GM18909 (cell line): ENCODE data around the gene MYF6.
"Not testable (repeated sequence)": the region's sequence is repeated elsewhere in the genome, so short reads cannot be mapped to it uniquely, and the experiment has no call there.

Source experiments
- ATAC-seq: cut with Tn5 transposase; IDR thresholded peaks from one replicate; pipeline ENCODE4 v1.9.1; 2021; ENCODE audit warnings: mild to moderate bottlenecking; ENCODE audit not compliant: unreplicated experiment, poor library complexity

Gene MYF6

DNA sequence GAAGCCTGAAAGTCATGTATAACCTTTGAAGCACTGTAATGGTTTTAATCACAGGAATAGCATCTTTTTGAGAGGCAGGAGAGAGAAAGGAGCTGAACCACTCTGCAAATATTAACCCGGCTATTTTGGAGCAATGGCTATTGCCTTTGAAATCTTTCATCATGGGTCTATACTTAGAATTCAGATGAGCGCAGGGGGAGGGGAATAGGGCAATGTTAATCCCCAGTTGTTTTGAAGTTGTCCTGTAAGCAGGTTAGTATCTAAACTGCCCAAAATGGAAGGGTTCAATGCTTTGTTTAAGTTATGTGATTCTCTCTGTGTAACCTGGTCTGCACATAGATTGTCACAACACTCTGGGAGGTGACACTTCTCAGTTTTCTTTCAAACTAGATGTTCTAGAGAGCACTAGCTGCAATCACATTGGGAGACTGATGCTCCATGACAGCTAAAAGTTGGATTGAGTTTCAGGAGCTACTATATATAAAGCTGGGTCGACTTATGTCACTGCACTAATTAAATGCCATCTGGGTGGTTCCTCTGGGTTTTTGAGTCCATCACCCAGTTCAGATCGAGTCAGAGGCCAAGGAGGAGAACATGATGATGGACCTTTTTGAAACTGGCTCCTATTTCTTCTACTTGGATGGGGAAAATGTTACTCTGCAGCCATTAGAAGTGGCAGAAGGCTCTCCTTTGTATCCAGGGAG is at the start of gene MYF6:
Gene MYF6 (plus strand): TSS at position 509 of the 704 bp plus-strand sequence. CDS start 86 bp downstream, at position 595.
- no peak for ATAC-seq

GRCh38 chr12:80659512-80660063 is 47.8 kb upstream of the MYF6 start:
- no peak for ATAC-seq

DNA sequence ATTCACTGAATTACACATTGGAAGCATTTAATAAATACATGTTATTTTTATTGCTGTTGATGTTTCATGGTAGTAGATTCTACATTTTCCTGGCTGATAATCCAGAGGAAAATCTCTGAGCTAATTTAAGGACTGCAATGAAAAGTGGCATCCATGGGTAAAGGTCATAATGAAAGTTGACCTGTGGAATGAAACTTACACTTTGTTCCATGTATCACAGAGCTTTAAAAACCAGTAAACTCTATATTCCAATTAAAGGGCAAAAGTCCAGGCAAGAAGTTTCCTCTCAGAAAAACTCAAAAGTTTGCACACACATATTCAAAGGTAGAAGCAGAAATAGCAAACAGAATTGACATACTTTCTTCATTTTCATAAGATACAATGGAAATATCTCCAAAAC is 44.8 kb upstream of the MYF6 start:
- ATAC-seq = no peak

DNA sequence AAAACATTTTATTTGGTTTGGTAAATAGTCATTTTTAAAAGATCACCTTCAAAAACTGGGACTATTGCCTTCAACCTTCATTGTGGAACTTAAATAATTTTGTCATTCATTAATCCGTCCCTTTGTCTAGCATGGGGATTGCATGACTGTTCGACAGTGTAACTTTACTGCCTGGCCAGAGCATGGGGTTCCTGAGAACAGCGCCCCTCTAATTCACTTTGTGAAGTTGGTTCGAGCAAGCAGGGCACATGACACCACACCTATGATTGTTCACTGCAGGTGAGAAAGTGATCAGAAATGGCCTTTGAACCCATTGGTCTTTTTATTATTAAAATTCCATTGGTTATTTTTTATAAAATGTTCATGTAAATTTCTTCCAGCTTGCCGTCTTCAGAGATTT is 37.2 kb upstream of the MYF6 start:
- no peak for ATAC-seq

DNA sequence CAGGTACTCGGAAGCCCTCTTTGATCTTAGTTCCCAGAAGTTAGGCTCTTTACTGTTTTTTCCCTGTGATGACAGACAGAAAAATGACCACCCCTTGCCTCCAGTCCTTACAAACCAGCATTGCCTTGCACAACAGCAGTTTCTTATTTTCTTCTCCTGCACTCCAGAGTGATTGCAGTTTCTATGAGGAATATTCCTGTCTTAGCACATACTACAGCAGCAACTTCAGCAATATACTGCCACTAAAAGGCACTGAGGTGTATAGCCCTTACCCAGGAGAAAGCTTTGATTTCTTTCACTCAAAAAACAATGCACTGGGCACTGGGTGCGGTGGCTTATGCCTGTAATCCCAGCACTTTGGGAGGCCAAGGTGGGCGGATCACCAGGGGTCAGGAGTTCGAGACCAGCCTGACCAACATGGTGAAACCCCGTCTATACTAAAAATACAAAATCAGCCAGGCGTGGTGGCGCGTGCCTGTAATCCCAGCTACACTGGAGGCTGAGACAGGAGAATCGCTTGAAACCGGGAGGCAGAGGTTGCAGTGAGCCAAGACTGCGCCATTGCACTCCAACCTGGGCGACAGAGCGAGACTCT is 31.3 kb upstream of the MYF6 start:
- not testable (repeated sequence) for ATAC-seq

DNA sequence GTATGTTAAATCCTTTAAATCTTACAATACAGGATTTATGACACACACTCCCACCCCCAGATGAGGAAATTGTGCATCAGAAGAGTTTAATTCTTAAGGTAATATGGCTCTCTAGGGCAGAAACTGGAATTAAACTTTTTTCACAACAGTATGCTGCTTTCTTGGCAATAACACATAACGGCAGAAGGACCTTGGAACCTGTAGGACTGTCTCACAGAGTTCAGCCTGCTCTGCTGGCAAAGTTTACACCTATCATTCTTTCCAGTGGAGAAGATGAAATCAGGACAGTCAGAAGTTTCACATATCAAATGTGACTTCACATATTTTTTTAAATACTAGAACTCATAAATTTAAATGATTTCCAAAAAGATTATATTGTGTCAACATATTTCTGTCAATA is 30.6 kb upstream of the MYF6 start:
- ATAC-seq = no peak

DNA sequence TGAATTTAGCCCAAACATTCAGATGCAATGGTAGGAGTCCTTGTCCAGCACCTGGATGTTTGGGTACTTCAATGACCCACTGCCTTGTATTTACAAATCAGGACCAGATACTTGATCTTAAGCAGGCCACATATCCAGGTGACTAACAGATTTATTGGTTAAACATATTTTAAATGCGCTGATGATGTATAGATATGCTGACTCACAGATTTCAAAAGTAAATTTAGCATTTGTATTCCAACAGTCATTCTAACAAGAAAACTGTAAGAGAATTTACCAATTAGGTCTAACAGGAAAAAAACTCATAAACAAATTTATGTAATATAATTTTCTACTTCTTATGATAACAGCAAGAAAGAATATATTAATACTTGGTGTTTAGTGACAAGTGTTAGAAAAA is 29.4 kb upstream of the MYF6 start:
- ATAC-seq = no peak

GRCh38 chr12:80679346-80680131 is 27.9 kb upstream of the MYF6 start:
- no peak for ATAC-seq

DNA sequence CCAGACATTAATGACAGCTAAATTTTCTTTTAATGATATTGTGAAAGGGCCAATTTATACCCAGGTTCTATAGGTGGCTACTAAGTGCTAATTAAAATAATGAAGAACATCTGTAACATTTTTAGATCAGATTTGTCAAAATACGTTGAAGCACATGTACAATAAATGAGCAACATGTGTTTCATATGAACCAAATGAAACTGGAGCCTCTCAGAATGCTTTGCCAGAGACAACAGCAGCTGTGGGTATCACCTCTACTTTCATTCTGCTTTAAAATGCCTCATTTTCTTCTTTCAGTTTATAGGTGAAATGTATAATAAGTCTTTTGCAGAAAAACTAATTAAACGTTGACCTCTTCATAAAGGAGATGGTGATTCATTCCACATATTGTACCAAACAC is 26.1 kb upstream of the MYF6 start:
- peak; percentile 83 for ATAC-seq

DNA sequence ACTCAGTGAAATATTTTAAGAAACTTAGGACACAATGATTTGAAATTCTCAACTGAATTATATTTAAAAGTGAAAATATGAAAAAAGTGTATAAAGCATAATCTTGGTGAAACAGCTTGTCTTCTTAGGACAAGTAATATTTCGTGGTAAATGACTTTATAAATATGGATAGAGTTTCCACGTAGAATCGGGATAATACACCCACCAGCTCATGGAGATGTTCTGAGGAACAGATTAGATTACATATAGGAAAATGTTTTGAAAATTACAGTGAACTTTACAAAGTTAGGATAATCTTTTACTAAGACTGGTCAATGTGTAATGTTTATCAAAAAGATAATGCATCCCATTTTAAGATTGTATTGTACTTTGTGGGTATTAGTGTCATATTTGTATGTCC is 25.6 kb upstream of the MYF6 start:
- no peak for ATAC-seq

DNA sequence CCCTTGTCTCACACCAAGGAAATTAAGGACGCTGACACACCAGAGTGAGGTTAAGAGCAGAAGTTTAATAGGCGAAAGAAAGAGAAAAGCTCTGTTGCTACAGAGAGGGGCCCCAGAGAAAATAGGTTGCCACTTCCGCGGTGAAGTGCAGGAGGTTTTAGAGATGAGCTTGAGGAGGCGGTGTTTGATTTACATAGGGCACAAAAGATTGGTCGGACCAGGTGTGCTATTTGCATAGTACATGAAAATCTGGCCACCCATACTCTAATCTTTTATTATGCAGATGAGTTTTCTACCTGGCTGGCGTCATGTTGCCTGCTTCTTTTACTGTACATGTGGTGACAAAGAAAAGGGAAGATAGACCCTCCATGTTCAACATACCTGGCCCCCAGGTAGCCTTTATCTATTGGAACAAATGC is 23.3 kb upstream of the MYF6 start:
- ATAC-seq = no peak

DNA sequence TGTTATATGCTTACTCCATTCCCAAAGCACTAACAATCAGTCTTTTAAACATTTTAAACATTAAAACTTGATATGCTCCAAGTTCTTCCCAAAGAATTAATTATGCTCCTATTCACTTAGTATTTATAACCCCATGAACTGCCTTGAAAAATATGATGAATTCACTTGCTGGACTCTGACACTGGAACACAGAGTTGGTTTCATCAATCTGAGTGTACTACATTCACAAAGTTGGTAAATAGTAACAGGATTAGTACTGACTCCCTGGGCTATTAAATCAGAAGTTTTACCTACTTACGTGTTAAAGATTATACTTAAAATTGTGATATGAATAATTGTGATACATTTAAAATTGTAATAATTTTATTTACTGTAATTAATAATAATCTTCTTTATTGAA is 17.3 kb upstream of the MYF6 start:
- no peak for ATAC-seq

GRCh38 chr12:80690513-80690912 is 16.9 kb upstream of the MYF6 start:
- no peak for ATAC-seq

DNA sequence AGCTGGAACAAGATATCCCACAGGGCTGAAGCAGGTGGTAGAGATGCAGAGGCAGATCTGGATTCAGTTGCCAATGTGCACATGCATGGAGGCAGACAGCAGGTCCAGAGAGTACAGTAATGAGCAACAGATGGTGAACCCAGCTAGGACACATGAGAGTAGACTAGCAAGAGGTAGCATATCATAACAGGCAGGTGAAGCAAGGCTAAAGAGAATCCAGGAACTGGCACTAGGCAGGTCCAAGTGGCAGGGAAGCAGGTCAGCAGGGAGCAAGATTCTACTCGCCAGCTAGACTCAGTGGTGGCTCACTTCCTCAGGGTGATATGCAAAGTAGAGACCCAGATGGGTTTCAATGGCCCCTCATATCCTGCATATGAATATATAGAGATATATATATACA is 15.3 kb upstream of the MYF6 start:
- peak; percentile 76 for ATAC-seq

GRCh38 chr12:80697270-80697887 is 10.1 kb upstream of the MYF6 start:
- ATAC-seq = no peak

GRCh38 chr12:80698256-80698655 is 9.2 kb upstream of the MYF6 start:
- ATAC-seq = no peak

DNA sequence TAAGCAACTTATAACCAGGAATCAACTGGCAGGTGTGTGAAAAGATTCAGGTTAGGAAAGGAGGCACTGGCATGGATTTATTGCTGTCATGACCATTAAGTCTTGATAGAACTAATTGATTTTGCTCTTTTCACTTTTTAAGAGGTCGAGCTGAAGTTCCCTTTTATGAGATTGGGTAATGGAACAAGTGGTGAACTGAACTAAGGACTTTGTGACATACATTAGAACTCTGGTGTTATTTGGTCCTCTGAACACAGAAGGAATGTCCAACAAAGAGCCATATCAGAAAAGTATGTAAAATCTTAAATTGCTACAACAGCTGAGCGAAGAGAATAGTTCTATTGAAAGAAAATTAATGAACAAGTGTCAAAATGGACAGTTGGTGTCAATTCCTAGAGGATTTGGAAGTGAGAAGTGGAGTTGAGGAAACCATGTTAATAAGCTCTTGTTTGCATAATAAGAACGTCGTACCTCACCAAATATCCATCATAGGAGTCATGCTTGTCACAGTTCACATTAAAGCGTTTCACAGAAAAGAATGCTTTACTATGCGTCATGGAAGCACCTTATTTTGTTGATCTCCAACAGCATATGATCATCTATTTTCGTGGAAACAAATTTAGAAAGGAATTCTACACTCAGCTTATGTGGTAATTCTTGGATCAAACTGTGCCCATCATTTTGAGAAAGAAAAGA is 8.4 kb upstream of the MYF6 start:
- ATAC-seq = no peak

DNA sequence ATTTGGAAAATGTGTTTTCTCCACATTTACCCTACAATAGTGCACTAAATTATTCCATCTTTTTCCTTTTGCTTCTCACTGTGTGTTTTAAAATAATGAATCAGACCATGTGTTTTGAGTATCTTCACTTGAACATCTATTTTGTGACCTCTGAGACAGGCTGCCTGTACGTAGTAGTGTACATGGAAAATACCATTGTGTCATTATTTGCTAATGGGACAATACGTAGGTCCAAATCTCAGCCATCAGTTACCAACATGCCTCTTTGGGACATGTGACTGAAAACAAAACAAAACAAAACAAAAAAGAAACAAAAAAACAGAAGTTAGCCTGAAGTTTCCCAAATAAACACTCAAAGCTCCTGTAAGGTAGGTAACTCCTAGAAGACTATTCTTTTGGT is 7.1 kb upstream of the MYF6 start:
- ATAC-seq = no peak

- no peak for ATAC-seq
Observed at GRCh38 chr12:80701388-80701787, 6.0 kb upstream of the MYF6 start.
